ENCODE data around the gene TUBA4B.
A peak's percentile ranks its signal among the peaks of the same experiment; 100 is the strongest.

TUBA4B gene

GRCh38 chr2:219291910-219292490, 39.0 kb downstream of the TUBA4B start:
- FAIRE-seq: no peak
- DNase-seq (ENCODE audit: insufficient read length, low spot score): no peak
- no peak for TF ChIP-seq POLR2A (IDR thresholded peaks at IDR 0.05; ENCODE audit: low read depth, low read length)

- no peak for TF ChIP-seq POLR2A (IDR thresholded peaks at IDR 0.05; ENCODE audit: low read depth, low read length)
- FAIRE-seq (no peak), DNase-seq (ENCODE audit: insufficient read length, low spot score) (no peak)
Measured at GRCh38 chr2:219292616-219293015, 39.6 kb downstream of the TUBA4B start.

GRCh38 chr2:219293736-219294231, 40.7 kb downstream of the TUBA4B start:
- TF ChIP-seq POLR2A (IDR thresholded peaks at IDR 0.05; ENCODE audit: low read depth, low read length): no peak
- FAIRE-seq (no peak), DNase-seq (ENCODE audit: insufficient read length, low spot score) (no peak)

- peak; percentile 28; the same call in 1 of the 2 replicates for TF ChIP-seq POLR2A (IDR thresholded peaks at IDR 0.05; ENCODE audit: low read depth, low read length)
- no peak for FAIRE-seq
- peak; percentile 87 for DNase-seq (ENCODE audit: insufficient read length, low spot score)
Measured at GRCh38 chr2:219294356-219295351, 41.6 kb downstream of the TUBA4B start.

- no peak for FAIRE-seq
- DNase-seq (ENCODE audit: insufficient read length, low spot score): no peak
- TF ChIP-seq POLR2A (IDR thresholded peaks at IDR 0.05; ENCODE audit: low read depth, low read length): no peak
Measured at GRCh38 chr2:219296142-219296541, 43.1 kb downstream of the TUBA4B start.

- no peak for TF ChIP-seq POLR2A (IDR thresholded peaks at IDR 0.05; ENCODE audit: low read depth, low read length)
- DNase-seq (ENCODE audit: insufficient read length, low spot score) (no peak), FAIRE-seq (no peak)
Measured at GRCh38 chr2:219296631-219297391, 43.8 kb downstream of the TUBA4B start.

GRCh38 chr2:219297766-219298456, 44.9 kb downstream of the TUBA4B start:
- FAIRE-seq: no peak
- TF ChIP-seq POLR2A (IDR thresholded peaks at IDR 0.05; ENCODE audit: low read depth, low read length): no peak
- DNase-seq (ENCODE audit: insufficient read length, low spot score): no peak

GRCh38 chr2:219298759-219299371, 45.8 kb downstream of the TUBA4B start:
- TF ChIP-seq POLR2A (IDR thresholded peaks at IDR 0.05; ENCODE audit: low read depth, low read length): no peak
- FAIRE-seq: no peak
- DNase-seq (ENCODE audit: insufficient read length, low spot score): peak; percentile 87

- FAIRE-seq (no peak), DNase-seq (ENCODE audit: insufficient read length, low spot score) (no peak)
- TF ChIP-seq POLR2A (IDR thresholded peaks at IDR 0.05; ENCODE audit: low read depth, low read length): no peak
Measured at GRCh38 chr2:219299372-219299760, 46.3 kb downstream of the TUBA4B start.

GRCh38 chr2:219300022-219300421, 47.0 kb downstream of the TUBA4B start:
- DNase-seq (ENCODE audit: insufficient read length, low spot score) (no peak), FAIRE-seq (no peak)
- TF ChIP-seq POLR2A (IDR thresholded peaks at IDR 0.05; ENCODE audit: low read depth, low read length): no peak

GRCh38 chr2:219302412-219302968, 49.4 kb downstream of the TUBA4B start:
- FAIRE-seq: no peak
- no peak for TF ChIP-seq POLR2A (IDR thresholded peaks at IDR 0.05; ENCODE audit: low read depth, low read length)
- DNase-seq (ENCODE audit: insufficient read length, low spot score): no peak

- no peak for DNase-seq (ENCODE audit: insufficient read length, low spot score)
- TF ChIP-seq POLR2A (IDR thresholded peaks at IDR 0.05; ENCODE audit: low read depth, low read length): no peak
- FAIRE-seq: no peak
Measured at GRCh38 chr2:219304223-219304622, 51.2 kb downstream of the TUBA4B start.

GRCh38 chr2:219306047-219306446, 53.0 kb downstream of the TUBA4B start:
- FAIRE-seq (no peak), DNase-seq (ENCODE audit: insufficient read length, low spot score) (no peak)
- TF ChIP-seq POLR2A (IDR thresholded peaks at IDR 0.05; ENCODE audit: low read depth, low read length): no peak
